Measurements from ENCODE around the gene KSR1.

KSR1 gene

GRCh38 chr17:27514595-27515413 lies 58.6 kb downstream of the KSR1 start:
- H3K36me3 ChIP-seq (ENCODE audit: insufficient read depth, low read length) = no peaks in the 10 kb centered on the region
- peaks cover 7% of the 10 kb centered on the region for H3K27me3 ChIP-seq (ENCODE audit: control insufficient read depth, insufficient read depth, low read length)
- no peak overlapping the region for H3K4me2 ChIP-seq (ENCODE audit: low read length)
- no peaks in the 10 kb centered on the region for H3K9me3 ChIP-seq (replicated peaks; ENCODE audit: low read length)
- H3K4me3 ChIP-seq (ENCODE audit: low read length) = no peak overlapping the region
- no peaks in the 10 kb centered on the region for H3K4me1 ChIP-seq (ENCODE audit: control insufficient read depth, insufficient read depth, low read length)
- H3K9ac ChIP-seq (ENCODE audit: low read depth, low read length) = no peak overlapping the region

- no peaks in the 10 kb centered on the region for H3K36me3 ChIP-seq (ENCODE audit: insufficient read depth, low read length)
- no peaks in the 10 kb centered on the region for H3K4me1 ChIP-seq (ENCODE audit: control insufficient read depth, insufficient read depth, low read length)
- no peaks in the 10 kb centered on the region for H3K27me3 ChIP-seq (ENCODE audit: control insufficient read depth, insufficient read depth, low read length)
- H3K9me3 ChIP-seq (replicated peaks; ENCODE audit: low read length) = no peaks in the 10 kb centered on the region
- no peak overlapping the region for H3K4me2 ChIP-seq (ENCODE audit: low read length)
- no peak overlapping the region for H3K9ac ChIP-seq (ENCODE audit: low read depth, low read length)
- no peak overlapping the region for H3K4me3 ChIP-seq (ENCODE audit: low read length)
Measured at GRCh38 chr17:27518048-27518447, 61.8 kb downstream of the KSR1 start.

- Histone ChIP-seq H3K9me3 (replicated peaks; ENCODE audit: low read length) (no peaks in the 10 kb centered on the region), H3K4me3 (ENCODE audit: low read length) (no peak overlapping the region), H3K36me3 (ENCODE audit: insufficient read depth, low read length) (no peaks in the 10 kb centered on the region), H3K4me2 (ENCODE audit: low read length) (no peak overlapping the region), H3K4me1 (ENCODE audit: control insufficient read depth, insufficient read depth, low read length) (no peaks in the 10 kb centered on the region), H3K27me3 (ENCODE audit: control insufficient read depth, insufficient read depth, low read length) (peaks cover 2% of the 10 kb centered on the region), H3K9ac (ENCODE audit: low read depth, low read length) (no peak overlapping the region)
Measured at GRCh38 chr17:27518545-27519521, 62.6 kb downstream of the KSR1 start.

- H3K36me3 ChIP-seq (ENCODE audit: insufficient read depth, low read length) = no peaks in the 10 kb centered on the region
- no peak overlapping the region for H3K4me3 ChIP-seq (ENCODE audit: low read length)
- no peaks in the 10 kb centered on the region for H3K4me1 ChIP-seq (ENCODE audit: control insufficient read depth, insufficient read depth, low read length)
- H3K27me3 ChIP-seq (ENCODE audit: control insufficient read depth, insufficient read depth, low read length) = peaks cover 5% of the 10 kb centered on the region
- H3K9me3 ChIP-seq (replicated peaks; ENCODE audit: low read length) = no peaks in the 10 kb centered on the region
- H3K9ac ChIP-seq (ENCODE audit: low read depth, low read length) = no peak overlapping the region
- H3K4me2 ChIP-seq (ENCODE audit: low read length) = no peak overlapping the region
Measured at GRCh38 chr17:27519550-27519949, 63.3 kb downstream of the KSR1 start.

GRCh38 chr17:27520491-27521185 lies 64.4 kb downstream of the KSR1 start:
- Histone ChIP-seq H3K9me3 (replicated peaks; ENCODE audit: low read length) (no peaks in the 10 kb centered on the region), H3K4me1 (ENCODE audit: control insufficient read depth, insufficient read depth, low read length) (no peaks in the 10 kb centered on the region), H3K27me3 (ENCODE audit: control insufficient read depth, insufficient read depth, low read length) (peaks cover 10% of the 10 kb centered on the region), H3K36me3 (ENCODE audit: insufficient read depth, low read length) (no peaks in the 10 kb centered on the region), H3K4me3 (ENCODE audit: low read length) (no peak overlapping the region), H3K4me2 (ENCODE audit: low read length) (no peak overlapping the region), H3K9ac (ENCODE audit: low read depth, low read length) (no peak overlapping the region)

DNA sequence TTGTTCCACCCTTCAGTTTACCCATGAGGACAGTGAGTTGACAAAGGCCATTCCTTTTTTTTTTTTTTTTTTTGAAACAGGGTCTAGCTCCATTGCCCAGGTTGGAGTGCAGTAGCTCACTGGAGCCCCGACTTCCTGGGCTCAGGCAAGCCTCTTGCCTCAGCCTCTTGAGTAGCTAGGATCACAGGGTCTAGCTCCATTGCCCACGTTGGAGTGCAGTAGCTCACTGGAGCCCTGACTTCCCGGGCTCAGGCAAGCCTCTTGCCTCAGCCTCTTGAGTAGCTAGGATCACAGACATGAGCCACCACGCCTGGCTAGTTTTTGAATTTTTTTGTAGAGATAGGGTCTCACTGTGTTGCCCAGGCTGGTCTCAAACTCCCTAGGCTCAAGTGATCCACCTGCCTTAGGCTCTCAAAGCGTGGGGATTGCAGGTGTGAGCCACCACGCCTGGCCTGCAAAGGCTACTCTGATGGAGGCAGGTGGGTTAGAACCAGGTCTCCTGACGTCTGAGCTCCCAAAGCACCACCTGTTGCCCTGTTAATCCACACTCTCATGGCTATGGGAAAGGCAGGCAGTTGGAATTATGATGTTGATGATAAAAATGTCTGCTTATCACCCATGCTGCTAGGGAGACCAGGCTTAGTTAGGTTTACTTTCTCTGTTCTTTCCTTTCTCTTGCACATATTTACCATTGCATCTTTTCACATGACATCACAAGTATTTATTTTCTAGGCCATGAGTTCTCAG lies 65.2 kb downstream of the KSR1 start:
- no peaks in the 10 kb centered on the region for H3K36me3 ChIP-seq (ENCODE audit: insufficient read depth, low read length)
- no peaks in the 10 kb centered on the region for H3K9me3 ChIP-seq (replicated peaks; ENCODE audit: low read length)
- no peak overlapping the region for H3K4me2 ChIP-seq (ENCODE audit: low read length)
- no peak overlapping the region for H3K4me3 ChIP-seq (ENCODE audit: low read length)
- H3K9ac ChIP-seq (ENCODE audit: low read depth, low read length) = no peak overlapping the region
- peaks cover 10% of the 10 kb centered on the region for H3K27me3 ChIP-seq (ENCODE audit: control insufficient read depth, insufficient read depth, low read length)
- no peaks in the 10 kb centered on the region for H3K4me1 ChIP-seq (ENCODE audit: control insufficient read depth, insufficient read depth, low read length)

- H3K36me3 ChIP-seq (ENCODE audit: insufficient read depth, low read length) = no peaks in the 10 kb centered on the region
- H3K4me3 ChIP-seq (ENCODE audit: low read length) = no peak overlapping the region
- H3K9ac ChIP-seq (ENCODE audit: low read depth, low read length) = no peak overlapping the region
- H3K4me2 ChIP-seq (ENCODE audit: low read length) = no peak overlapping the region
- H3K4me1 ChIP-seq (ENCODE audit: control insufficient read depth, insufficient read depth, low read length) = no peaks in the 10 kb centered on the region
- peaks cover 10% of the 10 kb centered on the region for H3K27me3 ChIP-seq (ENCODE audit: control insufficient read depth, insufficient read depth, low read length)
- no peaks in the 10 kb centered on the region for H3K9me3 ChIP-seq (replicated peaks; ENCODE audit: low read length)
Measured at GRCh38 chr17:27522028-27522635, 65.9 kb downstream of the KSR1 start.

- Histone ChIP-seq H3K4me3 (ENCODE audit: low read length) (no peak overlapping the region), H3K27me3 (ENCODE audit: control insufficient read depth, insufficient read depth, low read length) (peaks cover 10% of the 10 kb centered on the region), H3K9ac (ENCODE audit: low read depth, low read length) (no peak overlapping the region), H3K4me1 (ENCODE audit: control insufficient read depth, insufficient read depth, low read length) (no peaks in the 10 kb centered on the region), H3K9me3 (replicated peaks; ENCODE audit: low read length) (no peaks in the 10 kb centered on the region), H3K36me3 (ENCODE audit: insufficient read depth, low read length) (no peaks in the 10 kb centered on the region), H3K4me2 (ENCODE audit: low read length) (no peak overlapping the region)
Measured at GRCh38 chr17:27523712-27524111, 67.5 kb downstream of the KSR1 start.

DNA sequence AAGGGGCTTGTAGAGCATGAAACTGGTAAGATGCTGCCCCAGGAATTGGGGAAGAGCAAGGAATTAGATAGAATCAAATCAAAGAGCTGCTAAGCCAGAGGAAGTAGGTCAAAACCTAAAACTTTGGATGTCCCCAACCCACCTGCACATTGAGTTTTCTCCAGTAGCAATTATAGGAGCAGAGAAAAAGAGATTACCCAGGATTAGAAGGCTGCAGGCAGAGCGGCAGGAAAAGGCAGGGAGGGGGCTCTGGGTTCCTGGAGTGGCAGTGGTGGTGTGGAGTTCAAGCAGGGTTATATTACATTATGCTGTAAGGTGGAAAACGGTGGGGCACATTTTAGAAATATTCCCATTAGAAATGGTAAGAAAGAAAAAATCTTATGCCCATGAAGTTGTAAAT lies 68.3 kb downstream of the KSR1 start:
- Histone ChIP-seq H3K4me2 (ENCODE audit: low read length) (no peak overlapping the region), H3K4me1 (ENCODE audit: control insufficient read depth, insufficient read depth, low read length) (no peaks in the 10 kb centered on the region), H3K9ac (ENCODE audit: low read depth, low read length) (no peak overlapping the region), H3K9me3 (replicated peaks; ENCODE audit: low read length) (no peaks in the 10 kb centered on the region), H3K27me3 (ENCODE audit: control insufficient read depth, insufficient read depth, low read length) (peaks cover 10% of the 10 kb centered on the region), H3K36me3 (ENCODE audit: insufficient read depth, low read length) (no peaks in the 10 kb centered on the region), H3K4me3 (ENCODE audit: low read length) (no peak overlapping the region)

DNA sequence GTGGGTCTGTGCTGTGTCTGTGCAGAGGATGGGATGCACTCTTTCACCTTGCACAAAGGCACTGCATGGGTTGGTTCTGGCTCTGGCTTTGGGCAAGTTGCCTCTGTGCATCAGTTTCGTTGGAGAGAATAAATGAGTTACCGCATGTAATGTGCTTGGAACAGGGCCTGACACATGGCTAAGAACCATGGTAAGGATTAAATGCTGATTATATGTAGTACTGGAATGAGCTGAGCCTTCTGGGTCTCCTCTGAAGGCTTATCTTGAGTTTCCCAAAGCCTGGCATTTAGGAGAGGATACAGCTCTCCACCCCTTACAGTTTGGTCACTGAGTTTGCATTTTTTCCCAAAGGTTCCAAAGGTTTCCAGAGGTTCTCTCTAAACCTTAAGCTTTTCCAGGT lies 69.1 kb downstream of the KSR1 start:
- no peak overlapping the region for H3K4me3 ChIP-seq (ENCODE audit: low read length)
- no peak overlapping the region for H3K9ac ChIP-seq (ENCODE audit: low read depth, low read length)
- H3K27me3 ChIP-seq (ENCODE audit: control insufficient read depth, insufficient read depth, low read length) = peaks cover 10% of the 10 kb centered on the region
- H3K4me2 ChIP-seq (ENCODE audit: low read length) = no peak overlapping the region
- no peaks in the 10 kb centered on the region for H3K36me3 ChIP-seq (ENCODE audit: insufficient read depth, low read length)
- H3K9me3 ChIP-seq (replicated peaks; ENCODE audit: low read length) = no peaks in the 10 kb centered on the region
- no peaks in the 10 kb centered on the region for H3K4me1 ChIP-seq (ENCODE audit: control insufficient read depth, insufficient read depth, low read length)
